ENCODE data around the gene HACD4.

Gene HACD4, protein sequence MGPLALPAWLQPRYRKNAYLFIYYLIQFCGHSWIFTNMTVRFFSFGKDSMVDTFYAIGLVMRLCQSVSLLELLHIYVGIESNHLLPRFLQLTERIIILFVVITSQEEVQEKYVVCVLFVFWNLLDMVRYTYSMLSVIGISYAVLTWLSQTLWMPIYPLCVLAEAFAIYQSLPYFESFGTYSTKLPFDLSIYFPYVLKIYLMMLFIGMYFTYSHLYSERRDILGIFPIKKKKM

DNA sequence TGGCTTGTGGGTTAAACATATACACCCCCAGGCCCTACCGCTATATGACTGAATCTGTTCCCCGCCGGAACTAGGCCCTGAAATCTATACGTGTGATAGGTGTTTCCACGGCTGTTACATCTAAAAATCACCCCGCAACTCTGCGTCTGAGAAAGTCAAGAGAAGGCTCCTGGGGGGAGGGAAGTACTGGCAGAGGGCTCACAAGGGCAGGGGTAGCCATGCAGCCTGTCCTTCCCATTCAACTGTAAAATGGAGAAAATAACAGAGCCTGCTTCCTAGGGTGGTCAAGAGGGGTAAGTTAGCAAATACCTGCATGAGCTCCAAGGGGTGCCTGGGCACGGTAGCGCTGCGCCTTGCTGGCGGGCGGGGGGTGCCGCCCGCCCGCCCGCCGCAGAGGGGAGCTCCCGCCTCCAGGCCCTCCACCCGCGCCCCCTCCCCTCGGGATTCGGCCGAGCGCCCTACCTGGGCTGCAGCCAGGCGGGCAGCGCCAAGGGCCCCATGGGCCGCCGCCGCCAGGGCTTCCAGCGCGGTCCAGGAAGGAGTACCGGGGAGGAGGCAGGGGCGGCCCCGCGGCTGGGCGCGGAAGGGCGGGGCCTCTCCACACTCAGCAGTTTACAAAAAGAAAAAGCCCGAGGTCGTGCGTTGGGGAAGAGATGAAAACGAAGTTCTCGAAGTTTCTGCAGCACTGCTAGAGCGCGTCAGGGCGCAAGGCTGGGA lies at the start of gene HACD4:
TSS of gene HACD4 (minus strand) at position 550 of the 717 bp plus-strand sequence. CDS start at position 500, 50 bp downstream.
- TF ChIP-seq GATA2 (IDR thresholded peaks at IDR 0.05; ENCODE audit: low read depth, low read length) (no peak), GATA3 (IDR thresholded peaks at IDR 0.05; ENCODE audit: low read depth, low read length) (no peak)

- TF ChIP-seq GATA3 (IDR thresholded peaks at IDR 0.05; ENCODE audit: low read depth, low read length): no peak
- no peak for TF ChIP-seq GATA2 (IDR thresholded peaks at IDR 0.05; ENCODE audit: low read depth, low read length)
Measured at GRCh38 chr9:21080793-21081192, 49.4 kb upstream of the HACD4 start.

- TF ChIP-seq GATA3 (IDR thresholded peaks at IDR 0.05; ENCODE audit: low read depth, low read length): no peak
- no peak for TF ChIP-seq GATA2 (IDR thresholded peaks at IDR 0.05; ENCODE audit: low read depth, low read length)
Measured at GRCh38 chr9:21078702-21079101, 47.3 kb upstream of the HACD4 start.

- TF ChIP-seq GATA2 (IDR thresholded peaks at IDR 0.05; ENCODE audit: low read depth, low read length): no peak
- TF ChIP-seq GATA3 (IDR thresholded peaks at IDR 0.05; ENCODE audit: low read depth, low read length): no peak
Measured at GRCh38 chr9:21077781-21078180, 46.3 kb upstream of the HACD4 start, which contains the start of gene IFNB1. TSS of gene IFNB1 (minus strand) at chr9:21077942. CDS start at chr9:21077869, 73 bp downstream.

DNA sequence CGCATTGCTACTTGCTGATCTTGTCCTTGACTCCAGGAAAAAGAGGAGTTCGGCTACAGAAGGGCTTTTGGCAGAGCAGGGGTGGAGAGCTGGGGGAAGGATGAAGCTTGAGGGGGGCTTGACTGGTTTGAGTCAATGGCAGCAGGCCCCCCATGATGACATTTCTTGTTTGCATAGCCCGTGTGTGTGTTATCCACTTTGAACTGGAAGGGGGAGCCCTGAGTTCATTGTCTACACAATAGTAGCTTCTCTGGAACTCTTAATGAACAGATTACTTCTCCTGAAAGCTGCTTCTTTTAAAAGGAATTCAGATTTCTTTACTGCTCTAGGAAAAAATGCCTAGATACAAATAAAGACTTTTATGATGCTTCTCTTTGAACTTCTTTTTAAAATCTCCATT lies 44.0 kb upstream of the HACD4 start:
- TF ChIP-seq GATA3 (IDR thresholded peaks at IDR 0.05; ENCODE audit: low read depth, low read length): no peak
- no peak for TF ChIP-seq GATA2 (IDR thresholded peaks at IDR 0.05; ENCODE audit: low read depth, low read length)

DNA sequence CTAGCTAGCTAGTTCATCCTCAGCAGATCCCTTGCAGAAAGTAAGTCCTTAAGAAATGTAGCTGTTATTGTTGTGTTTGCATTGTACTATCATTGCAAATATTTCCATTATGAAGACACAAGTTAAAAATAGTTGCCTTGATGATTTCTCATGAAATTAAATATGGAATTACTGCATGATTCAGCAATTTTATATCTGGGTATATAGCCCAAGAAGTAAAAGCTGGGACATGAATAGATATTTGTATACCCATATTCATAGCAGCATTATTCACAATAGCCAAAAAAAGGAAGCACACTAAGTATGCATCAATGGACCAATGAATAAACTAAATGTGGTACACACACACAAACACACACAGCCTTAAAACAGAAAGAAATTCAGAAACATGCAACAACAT lies 39.5 kb upstream of the HACD4 start:
- no peak for TF ChIP-seq GATA2 (IDR thresholded peaks at IDR 0.05; ENCODE audit: low read depth, low read length)
- no peak for TF ChIP-seq GATA3 (IDR thresholded peaks at IDR 0.05; ENCODE audit: low read depth, low read length)

GRCh38 chr9:21070171-21070571 lies 38.7 kb upstream of the HACD4 start:
- TF ChIP-seq GATA3 (IDR thresholded peaks at IDR 0.05; ENCODE audit: low read depth, low read length): no peak
- TF ChIP-seq GATA2 (IDR thresholded peaks at IDR 0.05; ENCODE audit: low read depth, low read length): no peak

GRCh38 chr9:21060919-21061561 lies 29.6 kb upstream of the HACD4 start:
- TF ChIP-seq GATA3 (IDR thresholded peaks at IDR 0.05; ENCODE audit: low read depth, low read length): no peak
- no peak for TF ChIP-seq GATA2 (IDR thresholded peaks at IDR 0.05; ENCODE audit: low read depth, low read length)

GRCh38 chr9:21056931-21057330 lies 25.5 kb upstream of the HACD4 start:
- no peak for TF ChIP-seq GATA2 (IDR thresholded peaks at IDR 0.05; ENCODE audit: low read depth, low read length)
- TF ChIP-seq GATA3 (IDR thresholded peaks at IDR 0.05; ENCODE audit: low read depth, low read length): no peak

- TF ChIP-seq GATA3 (IDR thresholded peaks at IDR 0.05; ENCODE audit: low read depth, low read length) (no peak), GATA2 (IDR thresholded peaks at IDR 0.05; ENCODE audit: low read depth, low read length) (no peak)
Measured at GRCh38 chr9:21053851-21054250, 22.4 kb upstream of the HACD4 start.

- TF ChIP-seq GATA2 (IDR thresholded peaks at IDR 0.05; ENCODE audit: low read depth, low read length) (peak; percentile 92), GATA3 (IDR thresholded peaks at IDR 0.05; ENCODE audit: low read depth, low read length) (peak; percentile 81)
Measured at GRCh38 chr9:21047281-21047691, 15.8 kb upstream of the HACD4 start.

DNA sequence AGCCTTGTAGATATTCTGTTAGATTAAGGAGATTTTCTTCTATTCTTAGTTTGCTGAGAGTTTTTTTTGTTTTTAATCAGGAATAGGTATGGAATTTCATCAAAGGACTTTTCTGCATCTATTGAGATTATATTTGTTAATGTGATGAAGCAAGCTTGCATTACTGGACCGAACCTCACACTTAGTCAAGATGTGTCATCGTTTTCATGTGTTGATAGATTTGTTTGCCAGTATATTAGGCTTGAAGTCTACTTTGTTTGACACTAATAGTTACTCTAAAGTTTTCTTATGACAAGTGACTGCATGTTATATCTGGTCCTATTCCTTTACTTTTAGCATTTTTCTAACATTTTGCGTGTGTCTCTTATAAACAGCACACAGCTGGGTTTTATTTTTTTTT lies 12.4 kb upstream of the HACD4 start:
- TF ChIP-seq GATA3 (IDR thresholded peaks at IDR 0.05; ENCODE audit: low read depth, low read length) (no peak), GATA2 (IDR thresholded peaks at IDR 0.05; ENCODE audit: low read depth, low read length) (no peak)

DNA sequence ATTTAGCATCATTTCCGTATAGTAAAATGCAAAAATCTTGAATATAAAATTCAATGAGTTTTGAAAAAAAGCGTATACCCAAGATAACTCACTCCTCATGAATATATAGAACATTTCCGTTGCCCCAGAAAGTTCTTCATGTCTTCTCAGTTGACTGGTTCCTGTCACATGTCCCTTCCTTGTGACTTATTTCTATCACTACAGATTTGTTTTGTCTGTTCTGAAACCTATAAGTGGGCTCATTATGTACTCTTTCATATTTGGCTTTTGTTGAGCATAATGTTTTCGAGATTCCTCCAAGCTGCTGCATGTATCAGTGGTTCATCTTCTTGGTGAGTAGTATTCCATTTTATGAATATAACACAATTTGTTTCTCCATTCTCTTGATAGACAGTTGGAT lies 11.0 kb upstream of the HACD4 start:
- TF ChIP-seq GATA2 (IDR thresholded peaks at IDR 0.05; ENCODE audit: low read depth, low read length): no peak
- TF ChIP-seq GATA3 (IDR thresholded peaks at IDR 0.05; ENCODE audit: low read depth, low read length): no peak

- TF ChIP-seq GATA2 (IDR thresholded peaks at IDR 0.05; ENCODE audit: low read depth, low read length): no peak
- no peak for TF ChIP-seq GATA3 (IDR thresholded peaks at IDR 0.05; ENCODE audit: low read depth, low read length)
Measured at GRCh38 chr9:21039302-21039701, 7.9 kb upstream of the HACD4 start.

- no peak for TF ChIP-seq GATA2 (IDR thresholded peaks at IDR 0.05; ENCODE audit: low read depth, low read length)
- no peak for TF ChIP-seq GATA3 (IDR thresholded peaks at IDR 0.05; ENCODE audit: low read depth, low read length)
Measured at GRCh38 chr9:21037278-21037677, 5.8 kb upstream of the HACD4 start.

Measured in SH-SY5Y (cell line).